NOMO-1 treated with DMSO at 0.1 percent for 48 hours (cell line): ENCODE data around the gene ASF1B.
"Not testable (repeated sequence)": the region's sequence is repeated elsewhere in the genome, so short reads cannot be mapped to it uniquely, and the experiment has no call there.

ENCODE experiments used
- DNase-seq: peaks from one replicate; lab custom pipeline; 2025; ENCODE audit not compliant: unreplicated experiment; lab: John Stamatoyannopoulos, UW

Gene ASF1B

GRCh38 chr19:14160017-14160703 is 23.8 kb upstream of the ASF1B start:
- no peak for DNase-seq

DNA sequence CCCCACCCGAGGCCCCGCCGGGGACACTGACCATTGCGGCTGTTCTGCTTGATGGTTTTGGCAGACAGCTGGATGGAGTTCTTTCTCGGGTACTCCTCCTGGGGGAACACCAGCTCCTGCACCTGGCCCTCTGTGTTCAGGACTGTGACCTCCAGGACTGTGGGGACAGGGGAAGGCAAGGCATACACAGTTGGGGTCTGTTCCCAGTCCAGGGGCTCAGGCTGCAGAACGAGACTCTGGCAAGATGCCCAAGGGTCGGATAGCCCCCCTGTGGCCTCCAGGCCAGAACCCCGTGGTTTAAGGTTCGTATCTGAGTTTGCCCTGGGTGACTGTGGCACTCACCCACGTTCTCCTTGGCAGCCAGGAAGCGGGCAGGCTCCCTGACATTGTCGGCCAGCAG is 22.7 kb upstream of the ASF1B start:
- DNase-seq: no peak

DNA sequence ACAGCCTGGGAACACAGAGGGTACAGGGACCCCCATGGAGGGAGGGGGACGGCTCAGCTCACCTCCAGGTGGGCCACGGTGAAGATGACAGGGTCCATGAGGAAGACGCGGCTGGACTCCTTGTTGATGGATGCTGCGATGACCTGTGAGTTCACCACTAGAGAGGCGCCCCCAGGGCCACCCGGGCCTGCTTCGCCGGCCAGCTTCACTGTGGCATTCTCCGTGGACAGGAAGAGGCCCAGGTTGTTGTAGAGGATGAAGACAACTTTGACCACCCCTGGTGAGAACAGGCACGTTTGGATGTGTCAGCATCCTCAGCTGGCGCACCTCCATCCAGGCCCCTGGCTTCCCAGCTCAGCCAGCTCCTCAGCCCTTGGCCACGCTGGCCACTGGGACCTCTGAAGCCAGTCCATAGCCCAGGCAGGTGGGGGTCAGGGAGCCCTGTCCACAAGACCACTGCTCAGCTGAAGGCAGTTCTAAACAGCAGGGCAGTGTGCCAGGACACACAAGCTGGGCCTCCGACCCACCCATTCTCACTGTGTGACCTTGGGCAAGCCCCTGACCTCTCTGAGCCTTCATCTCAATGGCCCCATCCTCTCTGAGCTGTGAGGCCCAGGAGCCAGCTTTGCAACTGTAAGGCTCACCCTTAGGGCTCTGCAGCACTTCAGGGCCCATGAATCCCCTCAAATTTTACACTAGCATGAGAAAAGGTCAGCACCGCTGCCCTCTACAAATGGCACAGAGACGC is 22.1 kb upstream of the ASF1B start:
- DNase-seq: no peak

GRCh38 chr19:14156971-14157717 is 20.8 kb upstream of the ASF1B start:
- no peak for DNase-seq

GRCh38 chr19:14156122-14156521 is 19.7 kb upstream of the ASF1B start:
- DNase-seq: no peak

DNA sequence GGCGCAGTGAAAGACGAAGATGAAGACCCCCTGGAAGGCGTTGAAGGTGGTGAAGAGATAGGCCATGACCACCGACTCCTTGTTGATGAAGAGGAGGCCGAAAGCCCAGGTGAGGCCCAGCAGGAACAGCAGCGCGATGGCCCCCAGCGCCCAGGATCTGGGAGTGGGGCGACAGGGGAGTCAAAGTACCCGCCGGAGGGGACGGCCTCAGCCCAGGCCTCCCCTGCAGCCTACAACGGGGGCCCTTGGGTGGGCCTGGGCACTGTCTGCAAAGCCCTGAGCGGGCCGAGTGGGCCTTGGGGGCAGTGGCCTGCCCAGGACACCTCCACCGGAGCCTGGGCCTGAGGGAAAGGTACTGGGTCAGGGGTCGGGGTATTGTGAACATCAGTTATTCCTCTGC is 19.0 kb upstream of the ASF1B start:
- no peak for DNase-seq

- no peak for DNase-seq
These were observed 16.3 kb upstream of the ASF1B start for GRCh38 chr19:14152713-14153112.

- DNase-seq: no peak
These were observed 14.6 kb upstream of the ASF1B start for GRCh38 chr19:14150770-14151661.

DNA sequence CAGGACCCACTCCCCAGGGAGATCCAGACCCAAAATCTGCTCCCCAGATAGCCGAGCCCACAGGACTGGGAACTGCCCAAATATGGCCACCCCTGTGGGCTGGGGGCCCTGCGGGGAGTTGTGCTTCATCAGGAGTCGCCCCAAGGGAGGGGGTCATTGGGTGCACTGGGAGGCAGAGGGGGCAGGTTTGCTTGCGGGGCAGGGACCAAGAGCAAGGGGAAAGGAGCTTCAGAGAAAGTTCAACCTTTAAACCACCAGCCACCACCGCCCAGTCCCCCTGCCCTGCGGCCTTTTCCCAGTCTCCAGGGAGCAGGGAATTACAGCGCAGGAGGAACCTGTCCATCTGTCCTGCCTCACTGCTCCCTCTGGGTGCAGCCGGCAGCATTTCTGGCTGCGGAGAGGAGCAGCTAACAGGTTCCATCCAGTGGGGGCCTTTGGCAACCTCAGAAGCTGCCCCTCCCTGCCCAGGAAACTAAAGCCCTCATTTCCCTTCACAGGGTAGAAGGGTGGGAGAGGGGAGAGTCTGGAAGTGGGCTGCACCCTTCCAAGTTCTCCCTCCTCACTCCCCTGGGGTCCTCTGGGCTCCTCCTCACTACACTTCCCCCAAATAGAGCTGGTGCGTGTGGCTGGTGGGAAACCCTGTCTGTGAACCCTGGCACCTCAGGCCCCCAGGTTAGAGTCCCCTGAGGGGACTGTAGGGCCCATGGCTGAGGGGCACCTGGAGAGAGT is 13.8 kb upstream of the ASF1B start:
- DNase-seq: no peak

- no peak for DNase-seq
These were observed 13.2 kb upstream of the ASF1B start for GRCh38 chr19:14149509-14149994.

GRCh38 chr19:14148751-14149410 is 12.5 kb upstream of the ASF1B start:
- no peak for DNase-seq

DNA sequence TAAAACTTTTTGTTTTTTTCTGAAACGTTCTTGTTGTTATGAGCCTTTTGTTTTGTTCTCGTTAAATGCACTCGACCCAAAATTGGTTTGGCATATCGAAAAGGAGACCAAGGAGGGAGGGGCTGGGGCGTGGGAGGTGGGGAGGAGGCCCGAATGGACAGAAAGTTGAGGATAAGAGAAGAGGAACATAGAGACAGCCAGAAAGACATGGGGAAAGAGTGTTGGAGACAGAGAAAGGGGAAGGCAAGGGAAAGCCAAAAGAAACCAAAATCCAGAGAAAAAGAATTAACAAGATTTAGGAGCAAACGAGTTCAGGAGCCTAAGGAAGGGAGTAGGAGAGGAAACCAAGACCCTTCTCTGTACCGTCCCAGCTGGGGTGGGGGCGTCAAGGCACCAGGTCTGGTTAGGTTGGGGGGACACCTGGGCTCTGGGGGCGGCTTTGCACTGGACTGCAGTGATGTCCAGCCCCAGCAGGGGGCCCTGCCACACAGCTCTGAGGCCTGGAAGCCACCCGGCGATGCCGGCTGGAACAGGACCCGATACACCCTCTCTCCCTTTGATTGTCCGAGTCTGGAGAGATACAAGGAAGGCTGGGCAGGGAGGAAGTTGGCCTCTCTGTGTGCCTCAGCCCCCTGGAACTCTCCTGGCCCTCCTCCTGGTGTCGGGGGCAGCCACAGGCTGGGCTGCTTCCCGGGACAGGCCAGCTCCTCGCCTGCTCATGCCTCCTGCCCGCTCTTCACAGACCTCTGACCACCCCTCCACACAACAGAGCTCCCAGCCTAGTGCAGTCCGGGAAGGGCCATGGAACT is 11.6 kb upstream of the ASF1B start:
- peak; percentile 17 for DNase-seq

DNA sequence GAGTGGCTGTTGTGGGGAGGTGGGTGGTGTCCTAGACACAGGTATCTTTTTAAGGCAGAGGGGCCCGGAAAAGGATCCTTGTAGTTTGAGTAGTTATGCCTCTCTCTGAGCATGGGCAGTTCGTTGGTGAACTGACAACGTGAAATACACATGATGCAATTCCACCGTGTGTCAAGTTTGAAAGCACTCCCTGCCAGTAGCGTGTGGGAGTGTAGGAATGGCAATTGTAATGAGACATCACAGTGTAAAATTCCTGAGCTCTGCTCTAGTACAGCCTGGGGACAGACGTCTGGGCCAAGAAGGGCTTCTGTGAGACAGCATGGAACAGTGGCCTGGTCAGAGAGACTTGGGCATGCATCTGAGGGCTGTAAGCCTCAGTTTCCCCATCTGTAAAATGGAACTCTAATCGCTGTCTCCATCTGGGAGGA is 10.4 kb upstream of the ASF1B start:
- DNase-seq: no peak

- not testable (repeated sequence) for DNase-seq
These were observed 9.8 kb upstream of the ASF1B start for GRCh38 chr19:14146169-14146568.

DNA sequence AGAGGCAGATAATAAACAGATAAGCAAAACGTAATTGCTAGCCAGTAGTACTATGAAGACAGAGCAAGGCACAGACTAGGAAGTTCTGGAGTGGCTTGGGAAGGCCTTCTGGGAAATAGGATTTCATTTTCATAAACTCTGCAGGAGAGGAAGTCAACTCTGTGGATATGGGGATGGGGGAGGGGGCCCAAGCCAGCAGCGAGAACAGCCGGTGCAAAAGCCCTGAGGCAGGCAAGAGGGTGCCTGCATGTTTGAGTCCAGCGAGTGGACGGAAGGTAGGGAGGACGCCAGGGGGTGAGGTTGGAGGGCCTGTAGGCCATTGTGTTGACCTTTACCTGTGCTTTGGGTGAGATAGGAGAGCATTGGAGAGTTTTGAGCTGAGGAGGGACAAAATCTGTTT is 9.0 kb upstream of the ASF1B start:
- DNase-seq: no peak

DNA sequence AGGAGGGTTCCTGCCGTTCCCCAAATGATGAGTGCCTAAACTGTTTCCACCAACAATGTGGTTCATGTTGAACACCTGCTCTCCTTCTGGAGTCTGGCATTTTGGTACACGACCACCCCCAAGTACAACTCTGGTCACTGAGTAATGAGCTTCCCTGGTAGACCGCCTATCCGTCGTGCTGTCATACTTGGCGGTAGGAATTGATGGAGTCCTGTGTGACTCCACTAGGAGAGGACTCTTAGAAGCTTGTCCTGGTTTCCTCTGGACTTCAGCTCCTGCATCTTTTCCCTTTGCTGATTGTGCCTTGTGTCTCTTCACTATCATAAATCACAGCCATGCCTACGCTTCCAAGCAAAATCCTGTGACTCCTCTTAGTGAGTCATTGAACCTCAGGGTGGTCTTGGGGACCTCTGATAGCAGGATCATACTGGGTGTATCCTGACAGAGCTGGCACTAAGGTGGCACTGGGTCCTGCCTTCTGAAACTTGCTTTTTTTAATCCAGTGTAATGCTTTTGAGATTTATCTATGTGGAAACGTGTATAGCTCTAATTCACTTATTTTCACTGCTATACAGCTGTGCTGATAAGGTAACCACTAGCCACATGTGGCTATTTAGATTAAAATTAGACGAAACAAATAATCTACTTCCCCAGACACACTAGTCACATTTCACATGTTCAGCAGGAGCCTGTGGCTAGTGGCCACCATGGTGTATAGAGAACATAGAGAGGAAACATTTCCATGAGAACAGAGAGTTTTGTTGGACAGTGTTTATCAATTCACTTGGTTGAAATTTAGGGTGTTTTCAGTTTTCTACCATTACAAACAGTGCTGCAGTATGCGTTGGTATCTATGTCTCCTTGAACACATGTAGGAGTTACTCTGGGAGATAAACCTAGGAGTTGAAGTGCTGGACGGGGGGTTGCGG is 6.1 kb upstream of the ASF1B start:
- DNase-seq: no peak

DNA sequence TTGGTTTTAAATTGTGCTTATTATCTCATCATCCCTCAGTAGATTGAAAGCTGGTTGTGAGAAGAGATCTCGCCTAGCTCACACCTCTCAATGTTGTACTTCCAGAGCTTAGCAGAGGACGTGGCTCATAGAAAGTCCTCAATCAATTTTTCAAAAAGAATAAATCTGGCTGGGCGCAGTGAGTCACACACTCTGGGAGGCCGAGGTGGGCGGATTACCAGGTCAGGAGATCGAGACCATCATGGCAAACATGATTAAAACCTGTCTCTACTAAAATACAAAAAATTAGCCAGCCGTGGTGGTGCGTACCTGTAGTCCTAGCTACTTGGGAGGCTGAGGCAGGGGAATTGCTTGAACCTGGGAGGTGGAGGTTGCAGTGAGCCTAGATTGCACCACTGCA is 4.7 kb upstream of the ASF1B start:
- no peak for DNase-seq

GRCh38 chr19:14139944-14140343 is 3.6 kb upstream of the ASF1B start:
- peak; percentile 58 for DNase-seq
